ENCODE data around the gene PAQR9. TPM values are rescaled to one million over a fixed set of nuclear protein-coding genes. Genes with fewer than 3 reads are reported as not detected.
A peak's percentile ranks its signal among the peaks of the same experiment; 100 is the strongest.

The PAQR9 gene
- polyA plus RNA-seq, 1 donor (not counting 4 experiments of a cell fraction or from before 2014, with no cell fraction given): not detected

DNA sequence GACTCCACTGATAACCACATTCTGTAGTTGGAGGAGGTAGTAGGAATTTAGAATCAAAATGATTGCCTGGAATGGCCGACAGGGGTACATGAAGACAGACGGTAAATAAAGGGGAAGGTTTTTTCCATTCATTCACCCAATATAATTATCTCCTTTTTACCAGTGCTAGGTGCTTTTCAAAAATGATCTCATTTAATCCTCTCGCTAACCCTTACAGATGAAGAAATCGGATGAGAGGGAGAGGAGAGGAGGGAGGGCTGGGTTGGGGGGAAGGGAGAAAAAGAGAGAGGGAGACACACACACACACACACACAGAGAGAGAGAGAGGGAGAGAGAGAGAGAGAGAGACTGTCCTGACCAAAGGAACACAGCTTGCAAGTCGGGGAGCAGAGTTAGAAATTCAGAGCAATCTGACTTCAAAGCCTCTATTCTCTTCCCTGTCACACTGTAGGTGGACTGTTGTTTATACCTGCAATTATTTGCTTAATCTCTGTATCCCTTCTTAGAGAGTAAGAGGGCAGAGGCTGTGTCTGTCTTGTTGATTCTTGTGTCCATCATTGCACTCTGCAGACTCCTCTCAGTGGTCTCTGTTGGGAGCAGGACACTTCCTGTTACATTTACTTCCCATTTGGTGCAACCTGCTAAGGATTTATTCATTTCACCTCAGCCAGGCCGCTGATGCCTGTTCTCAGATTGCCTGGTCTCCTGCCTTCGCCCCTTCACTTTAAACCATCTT lies 18.7 kb upstream of the PAQR9 start:
- no peaks in the 10 kb centered on the region for H4K20me1 ChIP-seq (ENCODE audit: control insufficient read depth, extremely low read depth, insufficient read depth, low read length)
- peaks cover 1% of the 10 kb centered on the region for H3K4me1 ChIP-seq (ENCODE audit: control insufficient read depth, extremely low read depth, insufficient read depth, low read length)
- dilution Hi-C loops (cut with MboI; ENCODE audit: extremely low pct_ligation_motif_present, low sequenced_read_pairs): no loop called here
- no peaks in the 10 kb centered on the region for H3K36me3 ChIP-seq (ENCODE audit: control insufficient read depth in 2 of 2, extremely low read depth in 1 of 2, insufficient read depth in 2 of 2, low read length in 2 of 2)
- H3K9ac ChIP-seq (ENCODE audit: control insufficient read depth, extremely low read depth, insufficient read depth, low read length): no peak overlapping the region
- H3K79me2 ChIP-seq (ENCODE audit: control insufficient read depth, insufficient read depth, low read length): no peaks in the 10 kb centered on the region
- H3K4me2 ChIP-seq (ENCODE audit: control insufficient read depth, extremely low read depth, insufficient read depth, low read depth, low read length): no peak overlapping the region
- FAIRE-seq (no peak), DNase-seq (ENCODE audit: low read depth, low spot score) (no peak)
- TF ChIP-seq EZH2 (IDR thresholded peaks at IDR 0.05; ENCODE audit: low read length): no peak
- TF ChIP-seq, protein P1, sequence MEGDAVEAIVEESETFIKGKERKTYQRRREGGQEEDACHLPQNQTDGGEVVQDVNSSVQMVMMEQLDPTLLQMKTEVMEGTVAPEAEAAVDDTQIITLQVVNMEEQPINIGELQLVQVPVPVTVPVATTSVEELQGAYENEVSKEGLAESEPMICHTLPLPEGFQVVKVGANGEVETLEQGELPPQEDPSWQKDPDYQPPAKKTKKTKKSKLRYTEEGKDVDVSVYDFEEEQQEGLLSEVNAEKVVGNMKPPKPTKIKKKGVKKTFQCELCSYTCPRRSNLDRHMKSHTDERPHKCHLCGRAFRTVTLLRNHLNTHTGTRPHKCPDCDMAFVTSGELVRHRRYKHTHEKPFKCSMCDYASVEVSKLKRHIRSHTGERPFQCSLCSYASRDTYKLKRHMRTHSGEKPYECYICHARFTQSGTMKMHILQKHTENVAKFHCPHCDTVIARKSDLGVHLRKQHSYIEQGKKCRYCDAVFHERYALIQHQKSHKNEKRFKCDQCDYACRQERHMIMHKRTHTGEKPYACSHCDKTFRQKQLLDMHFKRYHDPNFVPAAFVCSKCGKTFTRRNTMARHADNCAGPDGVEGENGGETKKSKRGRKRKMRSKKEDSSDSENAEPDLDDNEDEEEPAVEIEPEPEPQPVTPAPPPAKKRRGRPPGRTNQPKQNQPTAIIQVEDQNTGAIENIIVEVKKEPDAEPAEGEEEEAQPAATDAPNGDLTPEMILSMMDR (optimal IDR thresholded peaks at IDR 0.05 in 1 of 3, IDR thresholded peaks at IDR 0.05 in 1 of 3, conservative IDR thresholded peaks at IDR 0.05 in 1 of 3; ENCODE audit: extremely low read depth in 1 of 3, insufficient read depth in 2 of 3, low read length in 3 of 3): no peak
- H2AFZ ChIP-seq (ENCODE audit: control insufficient read depth, low read length): no peak overlapping the region
- no peaks in the 10 kb centered on the region for H3K27me3 ChIP-seq (ENCODE audit: control insufficient read depth, extremely low read depth, insufficient read depth, low read length)
- no peaks in the 10 kb centered on the region for H3K9me3 ChIP-seq (ENCODE audit: control insufficient read depth, low read depth, low read length)
- H3K9me1 ChIP-seq (ENCODE audit: control insufficient read depth, extremely low read depth, insufficient read depth, low read length): no peaks in the 10 kb centered on the region
- H3K27ac ChIP-seq (ENCODE audit: control insufficient read depth, insufficient read depth, low read length): no peak overlapping the region
- H3K4me3 ChIP-seq (ENCODE audit: control insufficient read depth in 2 of 3, extremely low read depth in 1 of 3, insufficient read depth in 2 of 3, low read depth in 1 of 3, low read length in 3 of 3): no peak overlapping the region

DNA sequence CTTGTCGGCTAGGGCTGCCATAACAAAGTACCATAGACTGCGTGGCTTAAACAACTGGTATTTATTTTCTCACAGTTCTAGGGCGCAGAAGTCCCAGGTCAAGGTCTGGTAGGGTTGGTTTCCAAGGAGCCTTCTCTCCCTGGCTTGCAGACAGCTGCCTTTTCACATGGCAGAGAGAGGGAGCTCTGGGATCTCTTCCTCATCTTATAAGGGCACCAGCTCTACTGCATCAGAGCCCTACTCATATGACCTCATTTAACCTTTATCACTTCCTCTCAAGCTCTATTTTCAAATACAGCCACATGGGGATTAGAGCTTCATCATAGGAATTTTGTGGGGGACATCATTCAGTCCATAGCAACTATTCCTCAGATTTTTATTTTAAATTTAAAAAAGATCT lies 17.6 kb upstream of the PAQR9 start:
- no peak overlapping the region for H2AFZ ChIP-seq (ENCODE audit: control insufficient read depth, low read length)
- no peaks in the 10 kb centered on the region for H3K27me3 ChIP-seq (ENCODE audit: control insufficient read depth, extremely low read depth, insufficient read depth, low read length)
- no peak overlapping the region for H3K4me2 ChIP-seq (ENCODE audit: control insufficient read depth, extremely low read depth, insufficient read depth, low read depth, low read length)
- no peak overlapping the region for H3K4me3 ChIP-seq (ENCODE audit: control insufficient read depth in 2 of 3, extremely low read depth in 1 of 3, insufficient read depth in 2 of 3, low read depth in 1 of 3, low read length in 3 of 3)
- TF ChIP-seq, protein P1 (optimal IDR thresholded peaks at IDR 0.05 in 1 of 3, IDR thresholded peaks at IDR 0.05 in 1 of 3, conservative IDR thresholded peaks at IDR 0.05 in 1 of 3; ENCODE audit: extremely low read depth in 1 of 3, insufficient read depth in 2 of 3, low read length in 3 of 3): peak in 2 of 3 experiments; percentile 2 to 6
- TF ChIP-seq EZH2 (IDR thresholded peaks at IDR 0.05; ENCODE audit: low read length): no peak
- H3K9me1 ChIP-seq (ENCODE audit: control insufficient read depth, extremely low read depth, insufficient read depth, low read length): no peaks in the 10 kb centered on the region
- H3K27ac ChIP-seq (ENCODE audit: control insufficient read depth, insufficient read depth, low read length): no peak overlapping the region
- DNase-seq (ENCODE audit: low read depth, low spot score): no peak
- FAIRE-seq: no peak
- no peaks in the 10 kb centered on the region for H3K36me3 ChIP-seq (ENCODE audit: control insufficient read depth in 2 of 2, extremely low read depth in 1 of 2, insufficient read depth in 2 of 2, low read length in 2 of 2)
- H3K79me2 ChIP-seq (ENCODE audit: control insufficient read depth, insufficient read depth, low read length): no peaks in the 10 kb centered on the region
- H4K20me1 ChIP-seq (ENCODE audit: control insufficient read depth, extremely low read depth, insufficient read depth, low read length): no peaks in the 10 kb centered on the region
- H3K9ac ChIP-seq (ENCODE audit: control insufficient read depth, extremely low read depth, insufficient read depth, low read length): no peak overlapping the region
- dilution Hi-C loops (cut with MboI; ENCODE audit: extremely low pct_ligation_motif_present, low sequenced_read_pairs): no loop called here
- no peaks in the 10 kb centered on the region for H3K9me3 ChIP-seq (ENCODE audit: control insufficient read depth, low read depth, low read length)
- peaks cover 9% of the 10 kb centered on the region for H3K4me1 ChIP-seq (ENCODE audit: control insufficient read depth, extremely low read depth, insufficient read depth, low read length)

Measured in keratinocyte (primary cell).